SK-N-MC (cell line): Measurements from ENCODE around the gene CNPY1.

Source experiments
- EZH2 ChIP-seq: fragments of 200-600 bp; sonication (generic); IDR thresholded peaks from one replicate; pipeline ENCODE4 v1.6.1; 2017; ENCODE audit warnings: antibody characterized with exemption
- POLR2AphosphoS5 ChIP-seq: IDR thresholded peaks from 2 replicates; pipeline ENCODE4 v1.6.1; 2012; ENCODE audit warnings: mild to moderate bottlenecking, low read depth, low read length, borderline replicate concordance

GRCh38 chr7:155580367-155580766 is 34.0 kb upstream of the CNPY1 start:
- TF ChIP-seq EZH2: no peak
- no peak for TF ChIP-seq POLR2AphosphoS5
